Dedifferentiated amniotic fluid mesenchymal stem cell (primary cell): ENCODE results near the gene PLEKHS1.
A peak's percentile ranks its signal among the peaks of the same experiment; 100 is the strongest.
"Not testable (repeated sequence)": the region's sequence is repeated elsewhere in the genome, so short reads cannot be mapped to it uniquely, and the experiment has no call there.

ENCODE experiments used
- DNase-seq: peaks from one replicate; pipeline ENCODE4 v3.0.0-alpha.2; 2016; ENCODE audit errors: extremely low spot score

The PLEKHS1 gene

DNA sequence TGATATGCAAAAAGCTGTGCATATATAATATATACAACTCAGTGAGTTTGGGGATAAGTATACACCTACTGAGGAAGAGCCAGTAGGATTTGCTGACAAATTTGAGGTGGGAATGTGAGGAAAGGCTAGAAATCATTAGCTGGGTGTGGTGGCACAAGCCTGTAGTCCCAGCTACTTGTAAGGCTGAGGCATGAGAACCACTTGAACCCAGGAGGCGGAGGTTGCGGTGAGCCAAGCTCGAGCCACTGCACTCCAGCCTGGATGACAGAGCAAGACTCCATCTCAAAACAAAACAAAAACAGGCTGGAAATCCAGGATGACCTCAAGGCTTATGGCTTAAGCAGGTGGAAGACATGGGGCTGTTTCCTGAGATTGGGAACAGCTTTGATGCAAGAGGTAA, 10.6 kb upstream of the PLEKHS1 start:
- DNase-seq: no peak

DNA sequence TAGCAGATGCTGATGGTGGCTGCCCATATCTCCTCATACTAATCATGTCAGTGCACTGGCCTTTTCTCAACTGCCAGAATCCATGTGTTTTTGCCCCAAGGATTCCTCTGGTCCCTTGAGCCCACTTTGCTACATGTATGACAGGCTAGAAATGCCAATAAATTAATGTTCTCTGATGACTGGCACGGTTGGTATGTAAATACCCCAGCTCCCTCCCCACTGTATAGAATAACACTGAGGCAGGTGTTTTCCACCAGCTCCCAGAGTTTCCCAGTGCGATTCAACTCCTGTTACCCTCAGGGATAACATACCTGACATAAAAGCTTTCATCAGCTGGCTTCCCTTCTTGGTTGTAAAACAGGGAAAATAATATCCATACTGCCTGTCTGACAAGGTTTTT, 9.0 kb upstream of the PLEKHS1 start:
- DNase-seq: no peak

DNA sequence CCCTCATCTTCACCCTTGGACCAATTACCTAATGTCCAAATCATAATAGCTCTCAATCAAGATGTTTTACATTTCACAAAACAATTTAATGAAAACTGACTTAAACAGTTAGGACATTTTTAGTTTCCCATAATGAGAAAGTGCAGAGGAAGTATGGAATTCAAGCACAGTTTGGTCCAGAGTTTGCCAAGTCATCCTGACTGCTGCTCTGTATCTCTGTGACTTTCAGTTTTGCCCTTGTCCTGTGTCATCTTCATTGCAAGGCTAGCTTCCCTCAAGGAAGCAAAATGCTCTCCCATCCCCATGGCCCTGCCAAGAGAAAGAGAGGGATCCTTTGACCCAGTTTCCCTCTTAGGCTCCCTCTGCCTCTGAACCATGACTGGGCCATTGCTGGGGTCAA, 7.9 kb upstream of the PLEKHS1 start:
- DNase-seq: no peak

DNA sequence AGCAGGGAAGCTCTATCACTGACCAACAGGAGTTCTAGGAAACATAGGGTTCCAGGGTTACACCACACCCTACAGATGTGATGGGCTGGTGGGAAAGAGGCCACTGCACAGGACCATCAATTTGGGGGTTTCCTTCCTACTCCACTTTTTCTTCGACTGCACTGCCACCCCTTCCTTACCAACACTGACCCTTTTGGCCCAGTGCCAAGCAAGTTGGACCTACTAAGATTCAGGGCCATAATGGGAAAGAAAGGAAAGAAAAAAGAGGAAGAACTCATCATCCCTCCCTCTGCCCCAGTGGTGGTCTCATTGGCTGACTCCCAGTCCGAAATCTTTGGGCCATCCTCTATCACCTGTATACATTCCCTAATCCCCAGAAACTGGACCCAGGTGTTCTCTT, 6.1 kb upstream of the PLEKHS1 start:
- no peak for DNase-seq

DNA sequence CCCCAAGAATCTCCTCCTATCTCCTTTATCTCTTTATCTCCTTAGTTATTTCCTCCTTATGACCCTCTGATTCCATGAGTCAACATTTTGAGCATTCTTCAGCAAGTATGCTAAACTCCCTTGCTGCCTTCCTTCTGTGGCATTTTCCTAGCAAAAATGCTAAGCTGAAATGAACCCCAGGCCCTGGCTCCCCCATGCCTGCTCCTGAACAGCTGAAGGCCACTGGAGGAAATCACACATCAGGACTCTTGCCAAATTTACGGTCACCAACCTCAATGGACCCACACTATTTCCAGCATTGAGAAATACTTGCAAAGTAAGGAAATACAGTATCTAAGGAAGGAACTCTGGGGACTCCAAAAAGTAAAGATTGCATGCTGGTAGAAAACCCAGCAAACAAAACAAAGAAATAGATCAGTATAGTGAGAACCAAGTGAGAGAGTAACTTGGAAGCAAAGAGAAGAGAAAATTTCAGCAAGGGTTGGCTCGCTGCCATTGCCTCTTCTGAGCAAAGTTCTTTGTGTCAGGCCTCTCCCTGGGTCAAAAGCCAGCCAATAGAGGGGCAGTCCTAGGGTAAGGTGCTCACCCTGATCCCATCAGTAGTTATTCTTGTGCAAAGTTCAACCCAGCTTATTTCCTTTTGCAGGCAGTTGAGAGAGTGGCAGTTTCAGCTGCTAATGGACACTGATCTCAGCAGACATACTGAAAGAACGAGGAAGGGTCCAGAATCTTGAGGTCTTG, 5.1 kb upstream of the PLEKHS1 start:
- peak; percentile 17 for DNase-seq

DNA sequence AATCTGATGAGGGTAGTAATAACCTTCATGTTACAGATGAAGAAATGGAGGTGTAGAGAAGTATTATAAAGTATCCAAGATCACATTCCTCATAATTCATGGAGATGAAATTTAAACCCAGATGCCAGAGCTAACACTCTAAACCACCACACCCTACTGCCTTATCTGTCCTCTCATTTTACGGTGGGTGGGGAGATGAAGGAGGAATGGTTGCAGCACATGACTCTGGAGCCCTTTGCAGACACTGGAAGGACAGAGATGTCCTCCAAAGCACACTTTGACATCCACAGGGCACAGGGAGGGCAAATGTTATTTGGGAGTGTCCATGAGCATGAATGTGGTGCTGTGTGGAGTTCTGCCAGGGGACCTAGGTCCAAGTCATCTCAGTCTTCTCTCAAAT, 1.1 kb downstream of the PLEKHS1 start:
- DNase-seq: no peak

DNA sequence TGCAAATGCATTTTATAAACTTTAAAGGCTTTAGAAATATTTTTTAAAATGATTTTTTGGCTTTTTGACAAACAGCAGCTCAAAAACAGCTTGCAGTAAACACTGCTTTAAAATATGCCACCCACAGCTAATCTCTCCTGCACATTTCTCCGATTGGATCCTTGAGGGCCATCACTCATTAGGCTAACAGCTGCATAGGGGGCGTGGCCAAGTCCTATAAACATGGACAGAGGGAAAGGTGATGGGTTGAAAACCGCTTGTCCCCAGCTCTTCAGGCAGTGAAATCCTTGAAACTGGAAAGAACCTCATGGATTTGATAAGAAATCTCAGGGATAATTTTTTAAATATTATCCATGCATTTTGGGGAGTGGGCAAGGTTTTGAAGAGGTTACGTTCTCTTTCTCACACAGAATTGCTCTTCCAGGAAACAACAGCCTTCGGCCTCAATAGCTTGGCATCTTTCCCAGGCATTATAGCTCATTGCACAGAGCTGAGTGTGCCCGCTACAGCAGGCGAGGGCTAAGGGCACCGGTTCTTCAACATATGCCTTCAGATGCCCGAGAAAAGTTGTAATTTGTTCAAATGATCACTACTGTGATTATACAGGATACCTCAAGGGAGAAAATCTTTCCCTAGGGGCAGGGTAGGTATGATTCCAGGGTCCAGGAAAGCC, 1.7 kb downstream of the PLEKHS1 start:
- DNase-seq: no peak

DNA sequence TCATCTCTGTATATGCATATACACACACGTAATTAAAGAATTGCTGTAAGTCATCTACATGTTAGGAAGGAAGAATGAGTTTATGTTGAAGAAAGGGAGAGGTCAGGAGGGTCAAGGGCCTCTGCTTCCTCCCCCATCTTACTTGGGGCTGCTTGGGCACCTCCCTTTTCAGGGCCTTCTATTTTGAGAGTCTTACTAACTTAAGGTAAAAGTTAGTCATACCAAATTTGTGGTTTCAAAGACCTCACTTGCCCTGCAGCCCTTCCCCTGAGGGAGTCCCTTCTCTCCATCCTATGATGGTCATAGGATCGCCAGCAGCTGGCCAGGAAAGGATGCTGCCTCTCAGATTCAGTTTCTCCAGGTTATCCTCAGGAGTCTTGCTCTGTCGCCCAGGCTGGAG, 2.6 kb downstream of the PLEKHS1 start:
- DNase-seq: no peak

DNA sequence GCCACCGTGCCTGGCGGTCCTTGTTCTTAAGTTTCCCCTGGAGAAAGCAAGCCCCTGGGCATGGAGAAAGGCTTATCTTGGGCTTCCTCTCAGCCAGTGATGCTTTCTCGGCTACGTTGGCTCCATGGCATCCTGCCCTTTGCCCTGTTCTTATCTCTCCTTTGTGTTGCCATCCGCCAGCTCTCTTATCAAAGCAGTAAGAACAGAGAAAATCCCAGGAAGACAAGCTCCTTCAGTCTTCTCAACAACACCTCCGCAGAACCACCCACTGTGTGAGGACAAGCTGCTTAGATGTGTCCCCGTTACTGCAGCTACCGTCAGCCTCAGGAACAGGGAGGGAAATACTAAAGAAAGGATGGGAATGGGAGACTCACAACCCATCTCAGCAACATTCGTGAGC, 3.3 kb downstream of the PLEKHS1 start:
- DNase-seq: no peak

DNA sequence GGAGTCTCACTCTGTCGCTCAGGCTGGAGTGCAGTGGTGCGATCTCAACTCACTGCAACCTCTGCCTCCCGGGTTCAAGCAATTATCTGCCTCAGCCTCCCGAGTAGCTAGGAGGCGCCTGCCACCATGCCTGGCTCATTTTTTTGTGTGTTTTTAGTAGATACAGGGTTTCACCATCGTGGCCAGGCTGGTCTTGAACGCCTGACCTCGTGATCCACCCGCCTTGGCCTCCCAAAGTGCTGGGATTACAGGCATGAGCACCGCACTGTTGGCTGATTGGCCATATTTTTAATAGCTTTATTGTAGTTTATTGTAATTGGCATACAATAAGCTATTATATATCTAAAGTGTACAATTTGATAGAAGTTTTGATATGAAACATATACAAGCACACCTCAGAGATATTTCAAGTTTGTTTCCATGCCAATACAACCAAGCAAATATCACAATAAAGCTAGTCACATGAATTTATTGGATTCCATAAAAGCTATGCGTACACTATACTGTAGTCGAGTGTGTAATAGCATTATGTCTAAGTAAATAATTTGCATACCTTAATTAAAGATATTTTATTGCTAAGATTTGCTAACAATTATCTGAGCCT, 5.6 kb downstream of the PLEKHS1 start:
- DNase-seq: no peak

DNA sequence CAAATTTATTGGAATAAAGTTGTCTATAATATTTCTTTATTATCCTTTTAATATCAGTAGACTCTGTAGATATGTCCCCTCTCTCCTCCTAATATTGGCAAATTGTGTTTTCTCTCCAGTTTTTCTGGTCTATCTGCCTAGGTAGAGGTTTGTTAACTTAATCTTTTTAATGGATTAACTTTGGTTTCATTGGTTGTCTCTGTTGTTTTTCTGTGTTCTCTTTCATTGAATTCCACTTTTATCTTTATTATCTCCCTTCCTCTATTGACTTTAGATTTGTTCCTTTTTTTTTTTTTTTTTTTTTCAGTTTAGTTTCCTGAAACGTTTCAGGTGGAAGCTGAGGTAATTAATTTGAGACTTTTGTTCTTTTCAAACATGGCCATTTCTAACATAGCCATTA, 10.6 kb downstream of the PLEKHS1 start:
- no peak for DNase-seq

DNA sequence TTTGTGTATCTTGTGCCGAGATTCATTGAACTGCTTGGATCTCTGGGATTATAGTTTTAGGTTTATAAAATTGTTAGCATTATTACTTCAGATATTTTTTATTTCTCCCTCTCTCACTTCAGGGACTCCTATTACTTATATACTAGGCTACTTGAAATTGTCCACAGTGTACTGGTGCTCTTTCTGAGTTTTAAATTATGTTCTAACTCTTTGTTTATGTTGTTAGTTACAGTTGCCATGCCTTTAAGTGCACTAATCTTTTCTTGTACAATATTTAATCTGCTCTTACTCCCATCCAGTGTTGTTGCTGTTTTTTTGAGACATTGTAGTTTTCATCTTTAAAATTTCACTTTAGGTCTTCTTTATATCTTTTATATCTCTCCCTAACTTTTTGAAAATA, 13.1 kb downstream of the PLEKHS1 start:
- DNase-seq: no peak

DNA sequence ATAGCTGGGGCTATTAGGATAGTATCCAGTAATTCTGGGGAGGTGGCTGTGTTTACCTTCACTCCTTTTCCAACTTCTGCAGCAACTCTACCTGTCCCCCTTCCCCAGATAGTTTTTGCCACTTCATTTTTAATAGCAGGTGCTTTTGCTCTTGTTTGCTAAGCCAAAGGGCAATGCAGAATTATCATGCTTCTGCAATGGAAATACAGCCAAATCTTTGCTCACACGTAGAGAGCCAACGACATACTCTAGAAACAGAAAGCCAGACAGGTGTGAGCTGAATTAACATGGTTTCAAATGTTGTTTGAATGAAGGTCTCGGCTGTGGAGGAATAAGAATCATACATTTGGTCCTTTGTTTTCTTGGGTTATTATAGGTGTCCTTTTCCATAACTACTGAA, 14.4 kb downstream of the PLEKHS1 start:
- DNase-seq: no peak

DNA sequence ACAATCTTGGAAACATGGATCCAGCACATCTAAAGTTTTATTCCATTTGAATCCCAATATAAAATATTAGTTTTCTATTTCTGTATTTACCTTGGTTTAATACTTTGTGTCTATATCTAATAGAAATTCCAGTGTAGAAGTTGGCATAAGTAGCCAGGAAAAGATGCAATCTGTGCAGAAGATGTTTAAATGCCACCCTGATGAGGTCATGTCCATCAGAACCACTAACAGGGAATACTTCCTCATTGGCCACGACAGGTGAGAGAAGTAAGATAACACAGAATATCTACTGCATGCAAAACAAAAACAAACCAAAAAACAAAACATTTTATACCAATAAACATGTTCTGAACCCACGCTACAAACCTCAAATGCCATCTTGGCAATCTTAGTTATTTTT, 15.7 kb downstream of the PLEKHS1 start:
- DNase-seq: no peak

DNA sequence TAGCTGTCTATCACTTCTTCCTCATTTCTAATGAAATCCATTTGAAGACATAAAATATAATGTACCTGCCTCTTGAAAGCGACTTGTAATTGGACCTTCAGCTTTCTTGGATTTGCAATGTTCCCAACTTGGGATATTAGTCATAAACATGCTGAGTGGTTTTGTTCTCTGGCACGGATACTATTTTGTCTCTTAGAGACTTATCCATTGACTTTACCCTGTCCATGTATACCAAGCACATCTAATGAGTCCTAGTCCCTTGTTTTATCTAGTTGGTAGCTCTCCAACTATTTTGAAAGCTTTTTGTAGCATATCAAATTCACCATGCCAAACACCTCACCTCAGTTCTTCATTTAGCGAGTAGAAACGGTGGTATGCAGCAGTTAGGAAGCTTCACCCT, 18.9 kb downstream of the PLEKHS1 start:
- no peak for DNase-seq

DNA sequence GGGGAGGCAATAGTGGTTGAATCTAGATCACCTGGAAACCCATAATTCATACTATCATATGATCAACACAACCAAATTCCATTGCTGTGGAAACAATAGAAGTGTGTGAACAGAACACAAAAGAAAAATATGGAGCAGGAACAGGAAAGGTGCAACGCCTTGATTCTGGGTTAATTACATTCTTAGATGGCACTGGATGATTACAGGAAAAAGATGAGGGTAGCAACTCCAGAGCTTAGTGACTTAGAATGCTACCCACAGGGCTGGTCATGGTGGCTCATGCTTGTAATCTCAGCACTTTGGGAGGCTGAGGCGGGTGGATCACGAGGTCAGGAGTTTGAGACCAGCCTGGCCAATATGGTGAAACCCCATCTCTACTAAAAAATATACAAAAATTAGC, 19.6 kb downstream of the PLEKHS1 start:
- DNase-seq: not testable (repeated sequence)

DNA sequence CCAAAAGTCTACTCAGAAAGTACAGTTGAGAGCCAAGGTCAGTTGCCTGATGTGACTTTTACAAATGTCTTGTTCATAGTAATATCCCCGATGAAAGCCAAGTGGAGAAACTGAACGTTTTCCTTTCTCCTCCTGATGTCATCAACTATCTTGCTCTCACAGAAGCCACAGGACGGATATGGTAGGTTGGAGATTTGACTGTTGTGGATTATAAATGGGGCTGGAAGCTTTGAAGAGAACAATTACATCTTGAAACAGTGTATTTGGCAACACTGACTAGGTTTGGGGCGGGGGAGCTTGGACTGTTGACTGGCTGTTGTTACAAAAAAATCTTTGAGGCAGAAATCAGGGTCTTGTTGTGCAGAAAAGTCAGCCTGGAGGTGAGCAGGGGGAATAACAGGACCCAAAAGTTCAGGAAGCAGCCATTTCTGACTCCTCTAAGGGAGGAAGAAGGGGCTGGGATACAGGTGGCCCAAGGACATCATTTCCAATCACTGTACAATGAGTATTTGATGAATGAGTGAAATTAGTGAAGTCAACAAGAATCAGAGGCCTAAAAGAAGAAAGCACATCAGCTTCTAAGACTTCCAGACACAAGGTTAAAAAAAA, 24.3 kb downstream of the PLEKHS1 start:
- DNase-seq: no peak

DNA sequence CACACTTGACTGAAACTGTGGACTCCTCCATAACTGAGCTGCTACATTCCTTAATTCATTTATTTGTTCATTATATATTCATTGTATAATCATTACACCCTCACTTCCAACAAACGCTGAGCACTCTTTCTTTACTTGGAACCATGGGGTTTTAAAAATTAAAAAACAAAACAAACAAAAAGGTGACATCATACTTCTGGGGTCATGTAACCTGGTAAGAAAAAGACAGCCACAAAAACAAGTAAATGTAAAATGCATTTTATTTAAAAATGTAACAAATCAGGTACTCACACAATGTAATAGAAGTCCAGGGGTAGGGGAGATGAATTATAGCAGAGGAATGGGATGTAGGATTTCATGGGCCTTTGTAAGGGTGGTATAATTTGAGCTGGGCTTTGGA, 25.1 kb downstream of the PLEKHS1 start:
- no peak for DNase-seq

DNA sequence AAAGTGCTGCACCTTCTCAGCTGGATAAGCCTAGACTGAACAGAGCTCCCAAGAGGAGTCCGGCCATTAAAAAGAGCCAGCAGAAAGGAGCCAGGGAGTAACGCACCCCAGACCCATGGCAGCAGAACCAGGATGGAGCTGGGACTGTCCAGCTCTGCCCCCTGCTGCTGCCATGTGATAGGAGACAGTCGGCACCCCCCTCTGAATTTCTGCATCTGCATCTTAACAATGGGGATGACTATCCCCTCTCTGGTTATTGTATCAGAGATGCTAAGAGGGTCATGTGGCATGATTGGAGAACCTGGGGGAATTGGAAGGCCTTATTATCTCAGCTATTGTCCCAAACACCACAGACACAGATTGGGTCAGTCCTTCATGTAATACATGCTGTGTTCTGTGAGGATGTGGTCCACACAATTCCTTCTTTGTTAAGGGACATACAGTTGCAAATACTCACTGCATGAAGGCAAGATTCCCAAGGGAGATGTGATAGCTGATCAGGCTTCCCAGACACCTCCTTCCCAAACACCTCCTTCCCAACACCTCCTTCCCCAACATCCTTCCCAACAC, 29.3 kb downstream of the PLEKHS1 start:
- DNase-seq: no peak

DNA sequence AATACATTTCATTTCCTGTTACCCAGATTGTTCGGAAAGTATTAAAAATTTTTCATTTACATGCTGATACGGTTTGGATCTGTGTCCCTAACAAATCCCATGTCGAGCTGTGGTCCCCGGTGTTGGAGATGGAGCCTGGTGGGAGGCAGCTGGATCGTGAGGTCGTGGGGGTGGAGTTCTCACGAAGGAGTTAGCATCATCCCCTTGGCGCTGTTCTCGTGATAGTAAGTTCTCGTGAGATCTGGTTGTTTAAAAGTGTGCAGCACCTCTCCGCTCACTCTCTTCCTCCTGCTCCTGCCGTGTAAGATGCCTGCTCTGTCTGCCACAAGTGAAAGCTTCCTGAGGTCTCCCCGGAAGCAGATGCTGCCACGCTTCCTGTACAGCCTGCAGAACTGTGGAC, 30.9 kb downstream of the PLEKHS1 start:
- DNase-seq: no peak

DNA sequence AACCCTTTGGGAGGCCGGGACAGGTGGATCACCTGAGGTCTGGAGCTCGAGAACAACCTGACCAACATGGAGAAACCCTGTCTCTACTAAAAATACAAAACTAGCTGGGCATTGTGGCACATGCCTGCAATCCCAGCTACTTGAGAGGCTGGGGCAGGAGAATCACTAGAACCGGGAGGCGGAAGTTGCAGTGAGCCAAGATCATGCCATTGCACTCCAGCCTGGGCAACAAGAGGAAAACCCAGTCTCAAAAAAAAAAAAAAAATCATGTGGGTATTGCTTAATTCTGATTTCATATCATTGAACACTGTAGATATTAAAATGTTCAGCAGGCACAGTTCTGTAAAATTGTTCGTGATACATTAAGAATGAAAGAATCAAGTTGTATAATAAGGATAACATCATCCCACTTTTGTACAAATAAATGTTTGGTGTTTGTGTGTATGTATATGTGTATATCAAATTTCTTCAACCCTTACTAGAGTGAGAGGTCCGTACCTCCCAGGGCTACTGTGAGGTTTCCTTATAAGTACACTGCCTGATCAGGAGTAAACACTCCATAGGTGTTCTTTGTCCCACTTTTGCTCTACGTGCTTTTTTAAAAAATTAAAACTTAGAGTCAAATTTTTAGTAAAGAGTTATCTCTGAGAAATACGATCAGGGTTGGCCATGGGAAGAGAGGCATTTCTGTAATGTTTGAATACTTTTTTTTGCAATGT, 31.7 kb downstream of the PLEKHS1 start:
- no peak for DNase-seq

DNA sequence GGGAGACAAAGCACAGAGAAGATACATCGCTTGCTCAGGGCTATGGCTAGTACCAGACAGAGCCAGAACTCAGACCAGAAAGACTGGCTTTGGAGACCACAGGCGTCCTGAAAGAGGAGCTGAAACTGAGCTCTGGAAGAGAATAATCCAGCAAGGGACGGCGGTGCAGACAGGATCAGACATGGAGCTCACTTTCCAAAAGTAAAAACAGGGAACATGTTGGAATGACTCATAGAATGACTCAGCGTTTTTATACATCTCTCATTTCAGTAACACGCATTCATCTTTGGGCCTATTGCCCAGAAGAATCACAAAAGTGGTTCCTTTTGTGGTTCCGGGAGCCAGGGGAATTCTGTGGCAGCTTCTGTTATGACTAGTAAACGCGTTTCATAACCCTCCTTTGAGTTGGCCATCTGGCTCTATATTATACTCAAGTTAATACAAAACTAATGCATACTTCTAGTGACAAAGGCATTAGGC, 37.2 kb downstream of the PLEKHS1 start:
- peak; percentile 95 for DNase-seq
